Stimulated activated CD4-positive, alpha-beta T cell treated with anti-CD3 and anti-CD28 coated beads, TNF-alpha, amount 100 ng/mL, for 1 hour (primary cell): Measurements from ENCODE around the gene PRR12.
"Not testable (repeated sequence)": the region's sequence is repeated elsewhere in the genome, so short reads cannot be mapped to it uniquely, and the experiment has no call there.

Experiments
- DNase-seq, 3 donors: peaks; one replicate each; pipeline ENCODE4 v3.0.0-alpha.2; 2020; ENCODE audit warnings: low read depth in 3 of 3, low spot score in 1 of 3

PRR12 gene

GRCh38 chr19:49614096-49614833 is 23.3 kb downstream of the PRR12 start:
- DNase-seq = no peak

- DNase-seq = no peak
These were observed 24.9 kb downstream of the PRR12 start for GRCh38 chr19:49615861-49616260.

- no peak for DNase-seq
These were observed 25.6 kb downstream of the PRR12 start for GRCh38 chr19:49616532-49616931.

- DNase-seq = no peak
These were observed 26.0 kb downstream of the PRR12 start for GRCh38 chr19:49616945-49617344.

GRCh38 chr19:49617860-49618259 is 26.9 kb downstream of the PRR12 start:
- DNase-seq = not testable (repeated sequence)

GRCh38 chr19:49624967-49625910 is 34.3 kb downstream of the PRR12 start:
- DNase-seq = no peak

GRCh38 chr19:49626226-49626625 is 35.2 kb downstream of the PRR12 start:
- DNase-seq = no peak

GRCh38 chr19:49629659-49630058 is 38.7 kb downstream of the PRR12 start:
- DNase-seq = no peak

GRCh38 chr19:49631014-49631588 is 40.1 kb downstream of the PRR12 start:
- DNase-seq = no peak

- DNase-seq = no peak
These were observed 40.7 kb downstream of the PRR12 start for GRCh38 chr19:49631610-49632192.

- no peak for DNase-seq
These were observed 41.6 kb downstream of the PRR12 start for GRCh38 chr19:49632576-49632975.

GRCh38 chr19:49633273-49633672 is 42.3 kb downstream of the PRR12 start:
- DNase-seq = not testable (repeated sequence)

GRCh38 chr19:49635530-49636232 is 44.7 kb downstream of the PRR12 start:
- DNase-seq = no peak

GRCh38 chr19:49636233-49636932 is 45.4 kb downstream of the PRR12 start:
- DNase-seq = no peak

- DNase-seq = no peak
These were observed 47.1 kb downstream of the PRR12 start for GRCh38 chr19:49637821-49638738.

- no peak for DNase-seq
These were observed 48.6 kb downstream of the PRR12 start for GRCh38 chr19:49639401-49640112.

GRCh38 chr19:49640113-49640898 is 49.3 kb downstream of the PRR12 start, which contains the start of gene RRAS:
Gene RRAS (minus strand): TSS chr19:49640143. CDS start chr19:49640098, 45 bp downstream.
- DNase-seq = peak; percentile 98 to 99 (median 99)
